Thyroid gland (tissue), 4 donors: ENCODE measurements around the gene ERCC1.

Experiments used
- CTCF ChIP-seq, 6 experiments: fragments of 200-600 bp in 3 of 6; fragments of 450-650 bp in 3 of 6; sonication (generic) in 3 of 6; IDR thresholded peaks; one replicate each; pipeline ENCODE4 v1.5.1; 2016 to 2019; ENCODE audit warnings: antibody characterized with exemption in 6 of 6, mild to moderate bottlenecking in 2 of 6, inconsistent platforms in 1 of 6, moderate library complexity in 1 of 6
- POLR2A ChIP-seq, 2 donors: fragments of 450-650 bp; IDR thresholded peaks; one replicate each; pipeline ENCODE4 v1.6.1; 2017; ENCODE audit warnings: antibody characterized with exemption in 2 of 2, mild to moderate bottlenecking in 2 of 2, moderate library complexity in 1 of 2

DNA sequence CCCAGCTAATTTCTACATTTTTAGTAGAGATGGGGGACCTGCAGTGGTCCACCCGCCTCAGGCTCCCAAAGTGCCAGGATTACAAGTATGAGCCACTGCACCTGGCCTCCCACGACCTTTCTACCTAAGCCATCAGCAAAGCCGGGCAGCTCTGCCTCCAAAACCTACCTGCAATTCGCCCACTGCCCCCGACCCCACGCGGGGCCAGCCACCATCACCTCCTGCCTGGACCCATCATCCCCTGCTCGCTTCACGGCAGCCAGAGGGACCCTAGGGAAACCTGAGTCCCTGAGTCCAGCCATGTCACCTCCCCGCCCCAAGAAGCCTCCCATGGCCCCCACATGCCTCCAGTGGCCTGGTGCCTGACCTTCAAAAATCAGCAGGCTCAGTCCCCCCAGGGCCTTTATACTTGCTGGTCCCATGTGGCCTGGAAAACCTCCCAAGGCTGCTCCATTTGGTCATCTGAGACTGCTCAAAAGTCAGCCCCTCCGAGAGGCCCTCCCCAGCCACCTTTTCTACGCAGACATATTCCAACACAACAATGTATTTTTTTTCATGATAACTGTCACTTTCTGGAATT lies 65.4 kb downstream of the ERCC1 start:
- TF ChIP-seq POLR2A (IDR thresholded peaks at IDR 0.05) (no peak), CTCF (IDR thresholded peaks at IDR 0.05) (no peak)
